Kidney (tissue), 14 donors: Measurements from ENCODE around the gene GATC. TPM values are rescaled to one million over a fixed set of nuclear protein-coding genes. Genes with fewer than 3 reads are reported as not detected.
A peak's percentile ranks its signal among the peaks of the same experiment; 100 is the strongest.

Experiments used
- DNase-seq, 5 donors: peaks; one replicate each; pipeline ENCODE4 v3.0.0-alpha.2; 2013 to 2020
- FAIRE-seq: peaks from 2 replicates; lab custom pipeline; 2012; peaks lifted over from hg19 to GRCh38; lab: Jason Lieb, UNC
- H3K27ac ChIP-seq, 2 donors: one replicate each; pipeline ENCODE4 v1.7.0; 2013; ENCODE audit warnings: low read depth in 2 of 2, low read length in 2 of 2, inconsistent platforms in 1 of 2
- H3K27me3 ChIP-seq: one replicate; pipeline ENCODE4 v1.7.1; 2013; ENCODE audit warnings: low read length, inconsistent platforms; ENCODE audit not compliant: control insufficient read depth, insufficient read depth
- H3K36me3 ChIP-seq, 3 donors: one replicate each; pipeline versions ENCODE4 v1.7.0 to v1.7.1; 2013; ENCODE audit warnings: low read length in 3 of 3, control low read depth in 1 of 3, inconsistent platforms in 1 of 3; ENCODE audit not compliant: insufficient read depth in 3 of 3, control insufficient read depth in 2 of 3
- H3K4me1 ChIP-seq, 3 donors: one replicate each; pipeline versions ENCODE4 v1.7.0 to v1.7.1; 2013; ENCODE audit warnings: low read length in 3 of 3, inconsistent platforms in 1 of 3, low read depth in 1 of 3; ENCODE audit not compliant: control insufficient read depth in 2 of 3, insufficient read depth in 2 of 3
- H3K4me3 ChIP-seq, 3 donors: one replicate each; pipeline versions ENCODE4 v1.7.0 to v1.8.1; 2013; ENCODE audit warnings: low read length in 3 of 3, control low read depth in 1 of 3, inconsistent platforms in 1 of 3
- H3K9ac ChIP-seq, 3 donors: one replicate each; pipeline versions ENCODE4 v1.7.0 to v1.7.1; 2013; ENCODE audit warnings: low read length in 3 of 3, control low read depth in 1 of 3, inconsistent platforms in 1 of 3
- H3K9me3 ChIP-seq, 3 donors: one replicate each; pipeline versions ENCODE4 v1.7.0 to v1.7.1; 2013; ENCODE audit warnings: low read length in 3 of 3, control low read depth in 1 of 3, inconsistent platforms in 1 of 3; ENCODE audit not compliant: control insufficient read depth in 2 of 3, insufficient read depth in 1 of 3
- intact Hi-C: fragments of 100-400 bp; cut with DNase I; formaldehyde crosslinking; loops from one replicate; pipeline ENCODE4 v1.11.1; 2022
- polyA plus RNA-seq: library from polyadenylated mRNA; stranded (reverse); fragments of 350-450 nt; fragmentation: Illumina TruSeq; extraction: RNeasy Lipid Tissue Mini Kit (QIAGEN cat#74804); gene quantifications from one replicate; pipeline ENCODE4 v1.2.3, GENCODE V29; 2014; ENCODE audit warnings: low read depth, low replicate concordance; ENCODE audit not compliant: insufficient read depth
- total RNA-seq: library from RNA; stranded (reverse); fragmentation: NEBNext Ultra II Directional; extraction: Animal tissue kit (Norgen Biotek cat#: 25700); gene quantifications from one replicate; pipeline ENCODE4 v1.2.1, GENCODE V29; 2021
- TF ChIP-seq, protein P1 (sequence below): IDR thresholded peaks from 3 replicates; pipeline ENCODE4 v1.5.1; 2012; ENCODE audit warnings: mild to moderate bottlenecking, moderate library complexity, borderline replicate concordance; ENCODE audit not compliant: insufficient read depth; ENCODE audit errors: extremely low read depth
- donor health status: control.
- donor health status: control.
- donor health status: control.
- donor health status: control.
- donor health status: control.
- donor health status: DM: yes; HTN: yes; CAD: no.
- donor health status: Normal renal cell carcinoma (clear cell type).

The GATC gene
- total and polyA plus RNA-seq, 2 donors from 2014 or later = 13.7 to 39.4 TPM

DNA sequence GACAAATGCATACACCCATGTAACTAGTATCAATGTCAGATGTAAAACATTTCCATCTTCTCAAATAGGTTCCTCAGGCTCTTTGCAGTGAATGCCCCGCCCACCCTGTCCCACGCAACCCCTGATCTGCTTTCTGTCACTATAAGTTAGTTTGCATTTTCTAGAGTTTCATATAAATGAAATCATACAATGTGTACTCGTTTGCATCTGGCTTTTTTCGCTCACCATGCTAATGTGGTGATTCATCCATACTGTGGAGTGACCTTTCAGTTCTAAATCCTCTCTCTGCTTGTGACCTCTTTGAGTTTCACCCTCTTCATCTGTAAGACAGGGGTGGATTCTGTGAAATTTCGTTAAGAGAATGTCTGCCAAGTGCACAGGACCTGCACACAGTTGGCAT is 46.7 kb upstream of the GATC start:
- Histone ChIP-seq H3K36me3 (no peaks in the 10 kb centered on the region), H3K27ac (no peak overlapping the region), H3K27me3 (no peaks in the 10 kb centered on the region), H3K9me3 (no peaks in the 10 kb centered on the region), H3K4me3 (no peak overlapping the region), H3K9ac (no peak overlapping the region), H3K4me1 (no peaks in the 10 kb centered on the region)
- FAIRE-seq (no peak), DNase-seq (no peak)
- TF ChIP-seq, protein P1, sequence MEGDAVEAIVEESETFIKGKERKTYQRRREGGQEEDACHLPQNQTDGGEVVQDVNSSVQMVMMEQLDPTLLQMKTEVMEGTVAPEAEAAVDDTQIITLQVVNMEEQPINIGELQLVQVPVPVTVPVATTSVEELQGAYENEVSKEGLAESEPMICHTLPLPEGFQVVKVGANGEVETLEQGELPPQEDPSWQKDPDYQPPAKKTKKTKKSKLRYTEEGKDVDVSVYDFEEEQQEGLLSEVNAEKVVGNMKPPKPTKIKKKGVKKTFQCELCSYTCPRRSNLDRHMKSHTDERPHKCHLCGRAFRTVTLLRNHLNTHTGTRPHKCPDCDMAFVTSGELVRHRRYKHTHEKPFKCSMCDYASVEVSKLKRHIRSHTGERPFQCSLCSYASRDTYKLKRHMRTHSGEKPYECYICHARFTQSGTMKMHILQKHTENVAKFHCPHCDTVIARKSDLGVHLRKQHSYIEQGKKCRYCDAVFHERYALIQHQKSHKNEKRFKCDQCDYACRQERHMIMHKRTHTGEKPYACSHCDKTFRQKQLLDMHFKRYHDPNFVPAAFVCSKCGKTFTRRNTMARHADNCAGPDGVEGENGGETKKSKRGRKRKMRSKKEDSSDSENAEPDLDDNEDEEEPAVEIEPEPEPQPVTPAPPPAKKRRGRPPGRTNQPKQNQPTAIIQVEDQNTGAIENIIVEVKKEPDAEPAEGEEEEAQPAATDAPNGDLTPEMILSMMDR = no peak
- intact Hi-C loops = no loop called here

DNA sequence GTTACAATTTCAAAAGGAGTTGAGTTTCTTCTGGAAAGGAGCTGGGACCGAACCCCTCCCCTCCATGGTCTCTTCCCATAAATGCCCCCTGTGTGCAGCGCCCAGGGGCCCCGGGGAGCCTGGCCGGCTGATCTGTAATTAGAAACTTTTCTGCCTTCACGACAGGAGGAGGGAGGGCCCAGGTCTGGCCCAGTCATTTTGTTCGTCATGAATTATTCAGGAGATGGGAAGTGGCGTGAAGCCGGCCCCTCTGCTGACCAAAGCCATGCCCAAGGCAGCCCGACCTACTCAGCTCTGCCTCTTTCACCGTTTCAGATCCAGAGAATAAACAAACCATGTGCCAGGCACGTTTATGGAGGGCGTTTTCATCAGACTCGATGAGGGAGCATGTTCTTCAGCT is 44.0 kb upstream of the GATC start:
- FAIRE-seq (no peak), DNase-seq (peak in 4 of 5 donors; percentile 81 to 86 (median 86))
- Histone ChIP-seq H3K9me3 (no peaks in the 10 kb centered on the region), H3K4me1 (no peaks in the 10 kb centered on the region), H3K4me3 (no peak overlapping the region), H3K27me3 (no peaks in the 10 kb centered on the region), H3K27ac (no peak overlapping the region), H3K9ac (no peak overlapping the region), H3K36me3 (no peaks in the 10 kb centered on the region)
- TF ChIP-seq, protein P1 = no peak
- intact Hi-C loops = no loop called here

DNA sequence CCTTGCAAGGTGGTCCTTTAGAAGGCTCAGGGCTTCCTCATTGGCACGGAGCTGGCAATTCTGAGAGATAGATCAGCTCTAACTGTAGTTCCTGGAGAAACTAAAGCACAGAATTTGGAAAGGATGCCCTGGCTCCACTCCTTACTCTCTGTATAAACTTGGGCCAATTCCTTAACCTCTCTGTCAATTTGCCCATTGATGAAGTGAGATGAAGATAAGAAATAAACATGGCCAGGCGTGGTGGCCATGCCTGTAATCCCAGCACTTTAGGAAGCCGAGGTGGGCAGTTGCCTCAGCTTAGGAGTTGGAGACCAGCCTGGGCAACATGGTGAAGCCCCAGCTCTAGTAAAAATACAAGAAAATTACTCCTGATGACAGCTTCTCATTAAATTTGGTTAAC is 42.4 kb upstream of the GATC start:
- H3K9ac ChIP-seq = no peak overlapping the region
- no peak overlapping the region for H3K27ac ChIP-seq
- no peak overlapping the region for H3K4me3 ChIP-seq
- H3K9me3 ChIP-seq = no peaks in the 10 kb centered on the region
- FAIRE-seq (no peak), DNase-seq (no peak)
- no peaks in the 10 kb centered on the region for H3K4me1 ChIP-seq
- no peaks in the 10 kb centered on the region for H3K27me3 ChIP-seq
- intact Hi-C loops = no loop called here
- TF ChIP-seq, protein P1 = no peak
- H3K36me3 ChIP-seq = no peaks in the 10 kb centered on the region

DNA sequence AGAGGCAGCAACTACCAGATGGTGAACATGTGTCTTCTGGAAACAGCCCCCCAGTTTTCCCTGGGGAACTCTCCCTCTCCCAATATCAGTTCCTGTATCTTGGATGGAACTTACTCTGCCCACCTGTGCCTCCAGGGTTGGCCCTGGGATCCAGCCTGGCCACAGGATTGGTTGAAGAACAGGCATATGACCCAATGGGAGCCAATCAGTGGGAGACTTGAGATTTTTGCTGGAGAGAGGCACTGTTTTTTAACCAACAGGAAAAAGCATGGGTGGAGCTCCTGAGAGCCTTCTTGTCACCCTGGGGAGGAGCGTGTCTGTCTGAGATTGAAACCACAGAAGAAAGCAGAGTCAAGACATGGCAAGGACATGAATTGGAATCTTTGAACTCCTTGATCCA is 42.0 kb upstream of the GATC start:
- no peaks in the 10 kb centered on the region for H3K27me3 ChIP-seq
- H3K9me3 ChIP-seq = no peaks in the 10 kb centered on the region
- DNase-seq = no peak
- H3K36me3 ChIP-seq = no peaks in the 10 kb centered on the region
- no peak overlapping the region for H3K4me3 ChIP-seq
- TF ChIP-seq, protein P1 = no peak
- no peak overlapping the region for H3K9ac ChIP-seq
- H3K27ac ChIP-seq = no peak overlapping the region
- intact Hi-C loops = no loop called here
- no peak for FAIRE-seq
- H3K4me1 ChIP-seq = no peaks in the 10 kb centered on the region
